SH-SY5Y (cell line): Measurements from ENCODE around the gene SLC6A9.

Experiments used
- GATA2 ChIP-seq: IDR thresholded peaks from 2 replicates; pipeline ENCODE4 v1.6.1; 2011; ENCODE audit warnings: mild to moderate bottlenecking, low read depth, low read length
- GATA3 ChIP-seq: IDR thresholded peaks from 2 replicates; pipeline ENCODE4 v1.6.1; 2011; ENCODE audit warnings: low read depth, mild to moderate bottlenecking, low read length, moderate library complexity

DNA sequence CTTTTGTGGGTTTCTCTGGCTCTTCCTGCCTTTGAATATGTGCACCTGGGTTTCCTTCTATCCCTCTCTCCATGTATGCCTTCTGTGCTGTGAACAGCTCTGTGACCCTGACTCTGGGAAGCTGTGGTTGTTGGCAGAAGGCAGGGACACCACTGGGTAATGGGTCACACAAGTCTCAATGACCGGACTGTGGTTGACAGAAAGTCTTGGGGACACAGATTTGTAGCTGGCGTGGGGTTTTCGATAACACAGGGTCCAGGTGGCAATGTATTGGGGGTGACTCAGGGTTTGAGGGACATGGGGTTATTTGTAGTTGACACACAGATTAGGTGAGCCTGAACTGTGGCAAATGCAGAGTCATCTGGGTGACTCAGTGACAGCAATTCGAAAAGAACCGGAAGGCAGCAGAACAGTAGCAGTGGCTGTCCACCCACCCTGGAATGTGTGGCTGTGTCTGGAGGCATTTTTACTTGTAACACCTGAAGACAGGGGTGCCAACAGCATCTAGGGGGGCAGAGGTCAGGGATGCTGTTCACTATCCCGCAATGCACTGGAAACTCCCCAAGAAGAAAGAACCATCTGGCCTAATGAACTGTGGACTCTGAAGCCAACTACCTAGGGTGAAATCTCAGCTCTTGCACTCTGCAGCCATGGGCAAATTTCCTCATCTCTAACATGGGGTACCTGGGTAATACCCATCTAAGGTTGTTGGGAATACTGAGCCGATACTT is 13.0 kb upstream of the SLC6A9 start:
- TF ChIP-seq GATA2 (no peak), GATA3 (no peak)
